ENCODE results near the gene VGLL4. TPM values are rescaled to one million over a fixed set of nuclear protein-coding genes. Genes with fewer than 3 reads are reported as not detected.

Gene VGLL4
- total and polyA plus RNA-seq, 2 of the 4 experiments (the other 2 are of a cell fraction): 26.2 to 35.4 TPM

DNA sequence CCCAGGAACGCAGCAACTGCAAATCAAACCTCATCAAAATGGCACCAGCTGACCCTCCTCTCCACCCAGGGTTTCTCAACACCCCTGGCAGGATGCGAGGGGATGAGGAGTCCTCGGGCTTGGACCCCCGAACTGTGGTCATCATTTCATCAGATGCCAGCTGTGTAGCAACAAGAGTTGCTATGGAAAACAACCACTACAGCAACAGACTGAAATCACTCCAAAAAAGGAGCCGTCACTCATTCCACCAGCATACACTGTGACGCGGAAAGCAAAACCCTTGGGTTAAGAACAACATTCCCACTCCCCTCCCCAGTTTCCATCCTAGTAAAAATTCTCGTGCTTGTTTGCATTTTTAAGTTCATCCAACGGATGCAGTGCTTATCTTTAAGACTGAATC is 40.1 kb downstream of the VGLL4 start:
- H2BK120ac ChIP-seq (ENCODE audit: low read depth, low read length): peak overlapping the region; percentile 99
- peak overlapping the region; percentile 98 for H2AK5ac ChIP-seq (ENCODE audit: low read depth, low read length)
- ATAC-seq (ENCODE audit: low read depth) (peak; percentile 35), DNase-seq (peak; percentile 97)
- peak overlapping the region; percentile 91 for H3K56ac ChIP-seq (ENCODE audit: extremely low read depth, insufficient read depth, low read length)
- peaks cover 18% of the 10 kb centered on the region for H4K20me1 ChIP-seq (ENCODE audit: insufficient read depth, low read length)
- peak overlapping the region; percentile 90 for H3K4me2 ChIP-seq (ENCODE audit: low read depth, low read length)
- peak overlapping the region; percentile 99 for H4K91ac ChIP-seq (ENCODE audit: insufficient read depth, low read depth, low read length)
- H3K9ac ChIP-seq (ENCODE audit: low read depth, low read length): peak overlapping the region; percentile 80
- H3K18ac ChIP-seq (ENCODE audit: low read depth, low read length): peak overlapping the region; percentile 87
- H3K36me3 ChIP-seq (ENCODE audit: control insufficient read depth, insufficient read depth, low read length): peaks cover 17% of the 10 kb centered on the region
- no peak overlapping the region for H3K4me3 ChIP-seq (ENCODE audit: insufficient read depth, low read depth, low read length)
- peaks cover 21 to 63% of the 10 kb centered on the region in 2 experiments for H3K79me1 ChIP-seq (ENCODE audit: low read depth in 1 of 2, low read length in 2 of 2)
- peak overlapping the region; percentile 75 for H2AFZ ChIP-seq (replicated peaks; ENCODE audit: low read length, poor library complexity)
- H3K23ac ChIP-seq (ENCODE audit: low read depth, low read length): peak overlapping the region; percentile 99
- POLR2A ChIA-PET (ENCODE audit: unreplicated experiment): no interaction called here
- intact Hi-C loops (cut with micrococcal nuclease): no loop called here
- peaks cover 27% of the 10 kb centered on the region for H3K9me1 ChIP-seq (ENCODE audit: insufficient read depth, low read length)
- 0% methylated on average over 1 of the region's 9 CpGs; no CpG with 5 or more reads in 1 of the 2 experiments for WGBS, 2 experiments (ENCODE audit: extremely low coverage in 2 of 2, insufficient read length in 1 of 2)
- H3K27me3 ChIP-seq (ENCODE audit: control insufficient read depth, insufficient read depth, low read length): no peaks in the 10 kb centered on the region
- CTCF ChIA-PET: no interaction called here
- H4K8ac ChIP-seq (ENCODE audit: low read depth in 2 of 2, low read length in 2 of 2): peak overlapping the region; percentile 23 to 90
- H2BK15ac ChIP-seq (ENCODE audit: low read depth, low read length): peak overlapping the region; percentile 89; the same call in 1 of the 3 replicates
- H3K9me3 ChIP-seq (ENCODE audit: control insufficient read depth, insufficient read depth, low read length): no peaks in the 10 kb centered on the region
- H3K27ac ChIP-seq (ENCODE audit: insufficient read depth, low read length): peak overlapping the region; percentile 100
- dilution Hi-C loops (cut with HindIII; ENCODE audit: low sequenced_read_pairs, unreplicated experiment): no loop called here
- peak overlapping the region; percentile 87 for H4K5ac ChIP-seq (ENCODE audit: low read depth, low read length)
- H3K4ac ChIP-seq (ENCODE audit: low read depth, low read length): peak overlapping the region; percentile 99
- in situ Hi-C loops (cut with MboI; ENCODE audit: low sequenced_read_pairs): loop anchor here (5.0 kb wide), 1 partner anchor 34 kb away; no protein-coding TSS in a partner anchor
- BruUV-seq (replicated peaks): no TSS peak
- peak overlapping the region; percentile 97 for H3K14ac ChIP-seq (replicated peaks; ENCODE audit: low read depth, low read length)
- peaks cover 32% of the 10 kb centered on the region for H3K4me1 ChIP-seq (ENCODE audit: control insufficient read depth, insufficient read depth, low read length)
- TF ChIP-seq, protein P1, sequence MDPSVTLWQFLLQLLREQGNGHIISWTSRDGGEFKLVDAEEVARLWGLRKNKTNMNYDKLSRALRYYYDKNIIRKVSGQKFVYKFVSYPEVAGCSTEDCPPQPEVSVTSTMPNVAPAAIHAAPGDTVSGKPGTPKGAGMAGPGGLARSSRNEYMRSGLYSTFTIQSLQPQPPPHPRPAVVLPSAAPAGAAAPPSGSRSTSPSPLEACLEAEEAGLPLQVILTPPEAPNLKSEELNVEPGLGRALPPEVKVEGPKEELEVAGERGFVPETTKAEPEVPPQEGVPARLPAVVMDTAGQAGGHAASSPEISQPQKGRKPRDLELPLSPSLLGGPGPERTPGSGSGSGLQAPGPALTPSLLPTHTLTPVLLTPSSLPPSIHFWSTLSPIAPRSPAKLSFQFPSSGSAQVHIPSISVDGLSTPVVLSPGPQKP (IDR thresholded peaks at IDR 0.05; ENCODE audit: borderline replicate concordance, low read depth, low read length): no peak
- TF ChIP-seq NFE2L2 (IDR thresholded peaks at IDR 0.05; ENCODE audit: low read depth, low read length): no peak
- no peak for TF ChIP-seq RCOR1 (IDR thresholded peaks at IDR 0.05; ENCODE audit: insufficient replicate concordance, low read length)
- no peak for TF ChIP-seq RFX5 (IDR thresholded peaks at IDR 0.05; ENCODE audit: low read depth, low read length)
- peak; percentile 17; the same call in 1 of the 2 replicates for TF ChIP-seq MAZ (IDR thresholded peaks at IDR 0.05; ENCODE audit: borderline replicate concordance, low read depth, low read length)
- peak; percentile 47; the same call in 1 of the 2 replicates for TF ChIP-seq FOS (IDR thresholded peaks at IDR 0.05; ENCODE audit: low read depth, low read length)
- no peak for TF ChIP-seq SMC3 (IDR thresholded peaks at IDR 0.05; ENCODE audit: low read depth, low read length)
- TF ChIP-seq, protein P2, sequence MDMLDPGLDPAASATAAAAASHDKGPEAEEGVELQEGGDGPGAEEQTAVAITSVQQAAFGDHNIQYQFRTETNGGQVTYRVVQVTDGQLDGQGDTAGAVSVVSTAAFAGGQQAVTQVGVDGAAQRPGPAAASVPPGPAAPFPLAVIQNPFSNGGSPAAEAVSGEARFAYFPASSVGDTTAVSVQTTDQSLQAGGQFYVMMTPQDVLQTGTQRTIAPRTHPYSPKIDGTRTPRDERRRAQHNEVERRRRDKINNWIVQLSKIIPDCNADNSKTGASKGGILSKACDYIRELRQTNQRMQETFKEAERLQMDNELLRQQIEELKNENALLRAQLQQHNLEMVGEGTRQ (IDR thresholded peaks at IDR 0.05; ENCODE audit: low read depth, low read length): peak; percentile 46
- no peak for TF ChIP-seq MXI1 (IDR thresholded peaks at IDR 0.05; ENCODE audit: borderline replicate concordance, low read depth, low read length)
- TF ChIP-seq, protein P3, sequence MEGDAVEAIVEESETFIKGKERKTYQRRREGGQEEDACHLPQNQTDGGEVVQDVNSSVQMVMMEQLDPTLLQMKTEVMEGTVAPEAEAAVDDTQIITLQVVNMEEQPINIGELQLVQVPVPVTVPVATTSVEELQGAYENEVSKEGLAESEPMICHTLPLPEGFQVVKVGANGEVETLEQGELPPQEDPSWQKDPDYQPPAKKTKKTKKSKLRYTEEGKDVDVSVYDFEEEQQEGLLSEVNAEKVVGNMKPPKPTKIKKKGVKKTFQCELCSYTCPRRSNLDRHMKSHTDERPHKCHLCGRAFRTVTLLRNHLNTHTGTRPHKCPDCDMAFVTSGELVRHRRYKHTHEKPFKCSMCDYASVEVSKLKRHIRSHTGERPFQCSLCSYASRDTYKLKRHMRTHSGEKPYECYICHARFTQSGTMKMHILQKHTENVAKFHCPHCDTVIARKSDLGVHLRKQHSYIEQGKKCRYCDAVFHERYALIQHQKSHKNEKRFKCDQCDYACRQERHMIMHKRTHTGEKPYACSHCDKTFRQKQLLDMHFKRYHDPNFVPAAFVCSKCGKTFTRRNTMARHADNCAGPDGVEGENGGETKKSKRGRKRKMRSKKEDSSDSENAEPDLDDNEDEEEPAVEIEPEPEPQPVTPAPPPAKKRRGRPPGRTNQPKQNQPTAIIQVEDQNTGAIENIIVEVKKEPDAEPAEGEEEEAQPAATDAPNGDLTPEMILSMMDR (conservative IDR thresholded peaks at IDR 0.05; ENCODE audit: low read depth, low read length): no peak
- TF ChIP-seq RAD21 (IDR thresholded peaks at IDR 0.05; ENCODE audit: low read length): peak; percentile 13; the same call in 1 of the 2 replicates
- peak; percentile 18; the same call in 1 of the 2 replicates for TF ChIP-seq POLR2A (IDR thresholded peaks at IDR 0.05; ENCODE audit: low read depth, low read length)
- peak; percentile 93 for TF ChIP-seq CEBPB (IDR thresholded peaks at IDR 0.05; ENCODE audit: low read depth, low read length)
- peak; percentile 75 for TF ChIP-seq BHLHE40 (IDR thresholded peaks at IDR 0.05; ENCODE audit: low read depth, low read length)
- 0 out of 2 replicates have a peak, but pooled peaks have one; percentile 2 for TF ChIP-seq MAFK (IDR thresholded peaks at IDR 0.05; ENCODE audit: low read depth, low read length)
- TF ChIP-seq CHD1 (IDR thresholded peaks at IDR 0.05; ENCODE audit: low read depth, low read length): no peak
- H2AK9ac ChIP-seq (replicated peaks; ENCODE audit: low read depth, low read length, poor library complexity): peak overlapping the region; percentile 86
- H2BK20ac ChIP-seq (ENCODE audit: low read depth, low read length): peak overlapping the region; percentile 97
- H2BK5ac ChIP-seq (ENCODE audit: low read depth, low read length, poor library complexity, severe bottlenecking): peak overlapping the region; percentile 99

All from IMR-90 (cell line).